ENCODE results near the gene ZNF341. TPM values are rescaled to one million over a fixed set of nuclear protein-coding genes. Genes with fewer than 3 reads are reported as not detected.

The ZNF341 gene
- total RNA-seq, 2 experiments from 2014 or later: 5.6 to 5.8 TPM

DNA sequence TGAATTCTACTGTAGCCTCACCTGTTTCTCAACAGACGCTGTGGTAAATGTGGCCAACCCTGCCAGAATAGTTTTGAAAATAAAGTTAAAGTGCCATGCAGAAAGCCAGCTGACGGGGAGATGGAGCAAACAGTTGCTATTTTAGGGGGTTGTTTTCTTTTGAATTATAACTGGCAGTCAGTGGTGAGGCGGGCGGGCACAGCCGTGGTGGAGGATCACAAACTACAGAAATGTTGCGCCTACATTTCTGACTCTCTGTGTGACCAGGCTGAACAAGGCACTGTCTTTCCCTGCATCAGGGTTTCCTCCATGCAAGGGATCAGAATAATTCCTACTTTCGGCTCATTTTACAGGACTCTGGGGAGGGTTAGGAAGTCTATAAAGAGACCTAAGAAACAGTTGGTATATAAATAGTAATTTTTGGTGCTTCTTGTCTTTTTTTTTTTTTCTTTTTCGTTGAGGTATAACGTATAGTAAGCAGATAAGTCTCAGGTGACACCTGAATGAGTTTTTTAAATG lies 96.6 kb downstream of the ZNF341 start:
- Mint-ChIP-seq H3K36me3 (ENCODE audit: low read depth) (peaks cover 24% of the 10 kb centered on the region), H3K4me3 (no peak overlapping the region), H3K27ac (no peak overlapping the region), H3K27me3 (no peaks in the 10 kb centered on the region), H3K9me3 (no peaks in the 10 kb centered on the region), H3K4me1 (peaks cover 25% of the 10 kb centered on the region)
- no peak for DNase-seq
- ChIA-PET POLR2A (interaction anchor here (0.6 kb wide), 1 partner anchor 410 kb away, joined by 4 read pairs; no protein-coding TSS in a partner anchor), CTCF (no interaction called here)

DNA sequence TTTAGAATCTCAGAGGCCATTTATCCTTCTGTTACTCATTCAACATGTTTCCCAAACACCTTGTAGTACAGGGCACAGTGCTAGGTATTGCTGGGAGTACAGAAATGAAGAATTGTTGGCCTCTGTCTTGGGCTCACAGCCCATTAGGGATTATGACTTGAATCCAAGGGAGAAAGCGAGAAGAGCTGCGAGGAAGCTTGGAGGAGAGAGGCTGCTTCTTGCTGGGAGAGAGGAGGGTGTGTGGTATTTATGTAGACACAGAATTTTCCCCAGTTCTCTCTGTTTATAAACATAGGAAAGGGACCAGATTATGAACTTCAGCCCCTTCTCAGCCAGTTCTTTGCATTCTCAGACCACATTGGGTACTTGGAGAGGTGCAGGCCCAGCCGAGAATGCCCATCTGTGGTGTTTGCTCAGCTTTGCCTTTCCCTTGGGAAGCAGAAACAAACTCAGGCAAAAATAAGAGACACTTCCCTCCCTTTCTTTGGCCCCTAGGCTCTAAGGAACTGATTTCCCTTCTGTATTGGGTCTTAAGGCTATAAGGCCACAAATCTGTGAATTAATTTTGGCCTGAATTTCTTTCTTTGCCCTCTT lies 97.3 kb downstream of the ZNF341 start:
- no peak overlapping the region for H3K4me3 Mint-ChIP-seq
- peaks cover 30% of the 10 kb centered on the region for H3K36me3 Mint-ChIP-seq (ENCODE audit: low read depth)
- H3K4me1 Mint-ChIP-seq: peaks cover 28% of the 10 kb centered on the region
- no peaks in the 10 kb centered on the region for H3K9me3 Mint-ChIP-seq
- no peaks in the 10 kb centered on the region for H3K27me3 Mint-ChIP-seq
- ChIA-PET CTCF (no interaction called here), POLR2A (no interaction called here)
- H3K27ac Mint-ChIP-seq: no peak overlapping the region
- DNase-seq: no peak

DNA sequence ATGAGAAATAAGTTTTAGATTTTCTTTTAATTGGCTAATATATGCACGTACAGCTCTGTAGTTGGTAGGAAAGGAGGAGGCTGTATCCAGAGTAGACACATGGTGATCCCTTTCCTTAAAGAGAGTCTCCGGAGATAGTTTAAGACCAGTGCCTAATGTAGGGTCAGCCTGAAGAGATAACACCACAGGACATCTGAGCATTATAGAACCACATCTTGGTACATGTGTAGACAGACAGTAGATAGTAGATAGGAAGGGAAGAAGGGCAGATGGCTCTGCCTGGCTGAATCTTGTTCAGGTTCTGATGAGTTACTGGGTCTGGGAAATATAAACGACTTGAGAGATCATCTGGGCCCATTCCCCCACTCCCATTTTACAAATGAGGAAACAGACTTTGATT lies 97.8 kb downstream of the ZNF341 start:
- no peak overlapping the region for H3K4me3 Mint-ChIP-seq
- peaks cover 29% of the 10 kb centered on the region for H3K36me3 Mint-ChIP-seq (ENCODE audit: low read depth)
- ChIA-PET CTCF (interaction anchor here (0.6 kb wide), 1 partner anchor 74 kb away, joined by 3 read pairs; no protein-coding TSS in a partner anchor), POLR2A (no interaction called here)
- no peaks in the 10 kb centered on the region for H3K27me3 Mint-ChIP-seq
- H3K27ac Mint-ChIP-seq: no peak overlapping the region
- H3K4me1 Mint-ChIP-seq: peaks cover 26% of the 10 kb centered on the region
- no peaks in the 10 kb centered on the region for H3K9me3 Mint-ChIP-seq
- DNase-seq: no peak

DNA sequence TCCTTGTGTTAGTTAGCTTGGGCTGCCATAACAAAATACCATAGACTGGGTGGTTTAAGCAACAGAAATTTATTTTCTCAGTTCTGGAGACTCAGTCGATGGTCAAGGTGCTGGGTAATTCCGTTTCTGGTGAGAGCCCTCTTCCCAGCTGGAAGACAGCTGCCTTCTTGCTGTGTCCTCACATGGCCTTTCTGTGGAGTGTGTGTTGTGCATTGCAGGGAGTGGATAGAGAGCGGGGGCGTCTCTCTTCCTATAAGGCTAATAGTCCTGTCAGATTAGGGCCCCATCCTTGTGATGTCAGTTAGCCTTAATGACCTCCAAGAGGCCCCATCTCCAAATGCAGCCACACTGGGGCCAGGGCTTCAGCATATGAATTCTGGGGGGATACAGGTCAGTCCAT lies 98.6 kb downstream of the ZNF341 start:
- peaks cover 34% of the 10 kb centered on the region for H3K36me3 Mint-ChIP-seq (ENCODE audit: low read depth)
- DNase-seq: no peak
- no peaks in the 10 kb centered on the region for H3K9me3 Mint-ChIP-seq
- CTCF ChIA-PET: interaction anchor here (0.6 to 1.1 kb wide), 2 partner anchors 9 to 73 kb away, joined by 3 read pairs; no protein-coding TSS in a partner anchor
- H3K27ac Mint-ChIP-seq: no peak overlapping the region
- peaks cover 26% of the 10 kb centered on the region for H3K4me1 Mint-ChIP-seq
- no peak overlapping the region for H3K4me3 Mint-ChIP-seq
- no peaks in the 10 kb centered on the region for H3K27me3 Mint-ChIP-seq
- POLR2A ChIA-PET: no interaction called here

DNA sequence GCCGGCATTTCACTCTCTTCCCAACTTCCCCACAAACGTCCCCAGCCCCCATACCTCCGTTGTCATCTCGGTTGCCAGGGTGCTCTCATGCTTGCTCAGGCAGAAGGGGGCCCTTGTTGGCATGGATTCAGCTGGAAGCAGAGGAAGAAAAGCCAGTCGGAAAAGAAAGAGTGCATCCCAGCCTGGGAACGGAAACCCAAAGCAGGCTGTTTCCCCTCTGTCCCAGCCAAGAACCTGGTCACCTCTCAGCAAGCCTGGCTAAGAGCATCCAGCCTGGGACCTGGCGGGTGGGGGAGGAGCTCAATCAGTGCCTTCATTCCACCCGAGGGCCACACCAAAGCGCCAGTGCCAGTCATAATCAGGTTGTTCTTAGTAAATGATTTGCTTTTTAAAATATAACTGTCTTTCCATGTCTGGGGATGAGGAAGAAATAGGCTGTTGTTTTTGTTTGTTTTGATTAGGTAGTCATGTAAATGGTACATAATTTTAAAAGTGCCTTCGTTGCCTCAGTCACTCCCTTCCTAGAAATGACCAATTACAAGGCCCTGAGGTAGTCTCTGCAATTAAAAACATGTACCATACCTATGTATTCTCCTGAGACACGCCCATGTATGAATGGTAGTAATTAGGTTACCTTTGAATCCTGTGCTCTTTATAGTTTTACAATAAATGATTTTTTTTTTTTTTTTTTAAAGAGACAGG lies 100.5 kb downstream of the ZNF341 start:
- ChIA-PET CTCF (interaction anchor here (0.7 kb wide), 1 partner anchor 265 kb away, joined by 3 read pairs; no protein-coding TSS in a partner anchor), POLR2A (interaction anchor here (0.6 kb wide), 1 partner anchor 52 kb away, joined by 3 read pairs; no protein-coding TSS in a partner anchor)
- DNase-seq: no peak
- Mint-ChIP-seq H3K27me3 (no peaks in the 10 kb centered on the region), H3K4me1 (peaks cover 25% of the 10 kb centered on the region), H3K36me3 (ENCODE audit: low read depth) (peaks cover 44% of the 10 kb centered on the region), H3K4me3 (no peak overlapping the region), H3K27ac (no peak overlapping the region), H3K9me3 (no peaks in the 10 kb centered on the region)

DNA sequence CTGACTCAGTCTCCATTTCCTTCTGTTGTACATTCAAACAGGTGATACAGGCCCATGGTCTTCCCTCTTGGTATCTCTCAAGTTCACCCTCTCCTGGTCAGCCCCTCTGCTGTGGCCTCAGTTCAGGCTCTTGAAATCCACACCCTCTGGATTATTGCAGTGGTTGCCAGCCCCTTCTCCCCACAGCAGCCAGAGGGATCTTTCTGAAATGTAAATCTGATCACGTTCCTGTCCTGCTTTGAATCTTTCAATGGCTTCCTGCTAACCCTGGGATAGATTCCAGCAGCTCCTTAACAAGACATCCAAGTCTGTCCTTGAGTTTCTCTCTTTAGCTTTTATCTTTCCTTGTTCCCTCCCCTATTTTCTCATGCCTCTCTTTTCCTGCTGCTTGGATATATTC lies 101.5 kb downstream of the ZNF341 start:
- Mint-ChIP-seq H3K4me1 (peaks cover 30% of the 10 kb centered on the region), H3K9me3 (no peaks in the 10 kb centered on the region), H3K27ac (no peak overlapping the region), H3K4me3 (no peak overlapping the region), H3K27me3 (no peaks in the 10 kb centered on the region), H3K36me3 (ENCODE audit: low read depth) (peaks cover 44% of the 10 kb centered on the region)
- POLR2A ChIA-PET: no interaction called here
- DNase-seq: no peak
- CTCF ChIA-PET: interaction anchor here (0.7 kb wide), 1 partner anchor 266 kb away, joined by 3 read pairs; no protein-coding TSS in a partner anchor

DNA sequence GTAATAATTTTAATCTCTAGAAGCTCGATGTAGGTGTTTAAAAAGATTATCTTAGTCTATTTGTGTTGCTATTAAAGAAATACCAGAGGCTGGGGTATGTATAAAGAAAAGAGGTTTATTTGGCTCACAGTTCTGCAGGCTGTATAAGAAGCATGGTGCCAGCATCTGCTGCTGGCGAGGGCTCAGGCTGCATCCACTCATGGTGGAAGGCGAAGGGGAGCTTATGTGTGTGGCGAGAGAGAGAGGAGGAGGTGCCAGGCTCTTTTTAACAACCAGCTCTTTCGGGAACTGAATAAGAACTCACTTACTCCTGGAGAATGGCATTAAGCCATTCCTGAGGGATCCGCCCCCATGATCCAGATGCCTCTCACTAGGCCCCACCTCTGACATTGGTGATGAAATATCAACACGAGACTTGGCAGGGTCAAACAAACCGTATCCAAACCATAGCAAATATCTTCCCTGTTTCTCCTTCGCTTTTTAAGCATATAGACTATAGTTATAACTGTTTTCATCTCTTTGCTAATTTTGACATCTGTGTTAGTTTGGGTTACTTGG lies 103.9 kb downstream of the ZNF341 start:
- no peak overlapping the region for H3K4me3 Mint-ChIP-seq
- H3K4me1 Mint-ChIP-seq: peaks cover 31% of the 10 kb centered on the region
- no peak for DNase-seq
- no peaks in the 10 kb centered on the region for H3K27me3 Mint-ChIP-seq
- POLR2A ChIA-PET: interaction anchor here (1.1 to 3.3 kb wide), 3 partner anchors 23 to 25 kb away, joined by 3 to 11 read pairs (median 4); partner anchors contain the start of gene CHMP4B
- H3K9me3 Mint-ChIP-seq: no peaks in the 10 kb centered on the region
- CTCF ChIA-PET: no interaction called here
- H3K27ac Mint-ChIP-seq: no peak overlapping the region
- peaks cover 44% of the 10 kb centered on the region for H3K36me3 Mint-ChIP-seq (ENCODE audit: low read depth)

DNA sequence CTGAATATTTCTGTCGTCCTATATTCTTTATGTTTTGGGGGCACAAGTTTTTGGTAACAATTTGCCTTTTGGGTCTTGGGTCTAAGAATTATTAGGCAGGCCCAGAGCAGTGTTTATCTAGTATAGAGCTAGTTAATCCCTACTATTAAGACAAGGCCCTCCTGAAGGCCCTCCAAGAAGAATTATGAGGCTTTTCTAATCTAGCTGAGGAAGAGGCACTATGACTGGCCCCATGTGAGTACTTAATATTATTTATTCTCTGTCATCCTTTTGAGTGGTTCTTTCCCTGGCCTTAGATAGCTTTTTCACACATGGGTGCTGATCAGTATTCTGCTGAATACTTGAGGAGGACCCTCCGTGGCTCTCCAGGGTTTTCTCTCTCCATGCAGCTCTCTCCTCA lies 104.5 kb downstream of the ZNF341 start:
- H3K9me3 Mint-ChIP-seq: no peaks in the 10 kb centered on the region
- H3K36me3 Mint-ChIP-seq (ENCODE audit: low read depth): peaks cover 44% of the 10 kb centered on the region
- ChIA-PET POLR2A (interaction anchor here (1.1 to 3.3 kb wide), 3 partner anchors 22 to 25 kb away, joined by 3 to 11 read pairs (median 4); partner anchors contain the start of gene CHMP4B), CTCF (interaction anchor here (1.1 kb wide), 1 partner anchor 11 kb away, joined by 3 read pairs; no protein-coding TSS in a partner anchor)
- no peak overlapping the region for H3K27ac Mint-ChIP-seq
- H3K27me3 Mint-ChIP-seq: no peaks in the 10 kb centered on the region
- H3K4me1 Mint-ChIP-seq: peaks cover 33% of the 10 kb centered on the region
- no peak overlapping the region for H3K4me3 Mint-ChIP-seq
- no peak for DNase-seq

DNA sequence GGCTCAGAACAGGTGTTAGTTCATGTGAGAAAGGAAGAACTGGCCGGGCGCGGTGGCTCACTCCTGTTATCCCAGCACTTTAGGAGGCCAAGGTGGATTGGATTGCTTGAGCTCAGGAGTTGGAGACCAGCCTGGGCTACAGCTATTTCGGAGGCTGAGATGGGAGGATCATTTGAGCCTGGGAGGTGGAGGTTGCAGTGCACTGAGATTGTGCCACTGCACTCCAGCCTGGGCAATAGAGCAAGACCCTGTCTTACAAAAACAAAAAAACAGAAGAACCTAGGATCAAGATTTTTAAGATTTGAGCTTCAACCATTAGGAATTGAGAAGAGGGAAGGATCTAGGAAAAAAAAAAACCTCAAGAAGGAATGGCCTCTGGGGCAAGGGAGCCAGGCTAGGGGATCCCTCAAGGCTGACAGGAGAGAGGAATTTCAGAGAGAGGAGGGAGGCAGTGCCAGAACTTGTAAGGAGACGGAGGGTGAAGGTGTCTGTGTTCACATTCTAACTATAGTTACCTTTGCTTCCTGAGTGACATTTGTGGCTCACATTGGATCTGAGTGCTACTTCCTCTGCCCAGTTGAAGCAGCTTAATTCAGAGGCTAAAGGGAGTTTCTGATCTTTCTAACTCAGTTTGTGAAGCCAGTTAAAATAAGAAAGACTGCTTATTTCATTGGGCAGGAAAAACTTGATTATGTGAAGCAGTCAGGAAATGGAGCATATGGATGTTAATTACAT lies 105.5 kb downstream of the ZNF341 start:
- Mint-ChIP-seq H3K27me3 (no peaks in the 10 kb centered on the region), H3K9me3 (no peaks in the 10 kb centered on the region), H3K27ac (no peak overlapping the region), H3K4me3 (no peak overlapping the region), H3K4me1 (peaks cover 42% of the 10 kb centered on the region), H3K36me3 (ENCODE audit: low read depth) (peaks cover 35% of the 10 kb centered on the region)
- POLR2A ChIA-PET: interaction anchor here (0.8 to 3.3 kb wide), 2 partner anchors 21 to 190 kb away, joined by 3 to 11 read pairs; no protein-coding TSS in a partner anchor
- CTCF ChIA-PET: interaction anchor here (1.1 to 1.2 kb wide), 2 partner anchors 12 to 24 kb away, joined by 3 read pairs; no protein-coding TSS in a partner anchor
- no peak for DNase-seq

DNA sequence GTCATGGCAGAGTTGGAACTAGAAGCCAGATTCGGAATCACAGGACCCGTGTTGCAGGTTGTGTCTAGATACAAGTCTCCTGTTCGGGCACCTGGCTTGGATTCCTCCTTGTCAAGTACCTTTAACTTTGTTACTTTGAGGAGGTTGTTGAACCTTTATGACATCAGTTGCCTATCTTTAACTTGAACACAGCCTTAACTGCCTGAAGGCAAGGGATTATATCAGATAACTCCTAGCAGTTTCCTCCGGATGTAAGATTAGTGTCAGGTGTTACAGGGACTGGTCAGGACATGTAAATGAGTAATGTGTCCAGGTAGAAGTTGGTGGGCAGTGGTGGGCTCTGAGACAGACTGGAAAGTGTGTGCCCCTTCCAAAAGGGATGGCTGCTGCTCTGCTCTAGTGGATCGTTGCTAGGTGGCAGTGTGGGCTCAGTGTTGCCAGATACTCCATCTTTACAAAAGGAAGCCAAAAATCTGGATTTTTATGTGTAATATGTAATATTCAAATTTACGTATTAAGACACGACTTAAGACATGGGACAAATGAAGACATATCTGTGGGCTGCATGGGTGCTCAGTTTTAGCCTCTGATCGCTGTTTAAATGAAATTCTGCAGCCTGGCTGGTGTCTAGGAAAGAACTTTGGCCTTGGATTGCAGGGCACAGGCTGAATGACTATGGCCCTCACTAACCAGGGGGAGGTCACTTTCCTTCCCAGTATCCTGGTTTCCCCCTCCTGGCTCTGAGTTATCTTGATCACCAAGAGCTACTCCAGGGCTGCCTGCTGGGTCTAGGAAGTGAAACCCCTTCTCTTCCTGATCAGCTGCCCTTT lies 106.5 kb downstream of the ZNF341 start:
- CTCF ChIA-PET: interaction anchor here (1.2 kb wide), 1 partner anchor 25 kb away, joined by 3 read pairs; no protein-coding TSS in a partner anchor

DNA sequence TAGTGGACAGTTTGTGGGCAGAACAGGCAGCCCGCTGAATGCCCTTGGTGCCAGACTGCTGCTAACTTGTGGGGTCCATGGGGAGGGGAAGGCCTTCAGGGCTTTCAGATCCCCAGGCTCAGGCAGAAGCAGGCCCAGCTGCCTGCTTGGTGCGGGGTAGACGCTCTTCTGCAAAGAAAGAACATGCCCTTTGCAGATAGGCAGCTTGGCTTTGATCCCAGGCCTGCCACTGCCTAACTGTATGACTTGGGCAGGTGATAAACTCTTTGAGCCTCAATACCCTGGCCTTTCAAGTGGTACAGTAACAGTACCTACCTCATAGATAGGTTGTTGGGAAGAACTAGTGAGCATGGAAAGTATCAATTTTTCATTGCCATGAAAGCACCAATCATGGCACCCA lies 107.8 kb downstream of the ZNF341 start:
- H3K4me1 Mint-ChIP-seq: peaks cover 59% of the 10 kb centered on the region
- POLR2A ChIA-PET: interaction anchor here (0.9 kb wide), 1 partner anchor 29 kb away, joined by 4 read pairs; the partner anchor contains the start of gene CHMP4B
- no peak for DNase-seq

More for the DNA sequence above, 106.5 kb downstream of the ZNF341 start:
- H3K36me3 Mint-ChIP-seq (ENCODE audit: low read depth): peaks cover 29% of the 10 kb centered on the region
- POLR2A ChIA-PET: interaction anchor here (0.8 to 3.3 kb wide), 3 partner anchors 20 to 190 kb away, joined by 3 to 11 read pairs (median 4); partner anchors contain the start of gene CHMP4B
- H3K4me1 Mint-ChIP-seq: peaks cover 50% of the 10 kb centered on the region
- H3K4me3 Mint-ChIP-seq: no peak overlapping the region
- no peaks in the 10 kb centered on the region for H3K27me3 Mint-ChIP-seq
- no peaks in the 10 kb centered on the region for H3K9me3 Mint-ChIP-seq
- DNase-seq: no peak
- H3K27ac Mint-ChIP-seq: no peak overlapping the region

DNA sequence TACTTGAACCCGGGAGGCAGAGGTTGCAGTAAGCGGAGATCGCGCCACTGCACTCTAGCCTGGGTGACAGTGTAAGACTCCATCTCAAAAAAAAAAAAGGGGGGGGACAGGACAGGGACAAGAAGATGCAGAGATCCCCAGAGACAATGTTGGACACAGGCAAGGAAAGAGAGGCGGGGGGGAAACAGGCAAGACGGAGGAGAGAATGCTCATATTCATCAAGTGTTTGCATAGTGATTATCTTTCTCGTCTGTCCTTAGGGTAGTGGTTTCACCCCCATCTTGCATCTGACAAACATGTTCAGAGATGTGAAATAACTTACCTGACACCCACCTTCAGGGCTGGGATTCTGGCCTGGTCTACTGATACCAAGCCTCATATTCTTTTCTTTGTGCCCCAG lies 108.4 kb downstream of the ZNF341 start:
- POLR2A ChIA-PET: no interaction called here
- CTCF ChIA-PET: no interaction called here

More for the DNA sequence above, 107.8 kb downstream of the ZNF341 start:
- H3K36me3 Mint-ChIP-seq (ENCODE audit: low read depth): peaks cover 21% of the 10 kb centered on the region
- no peak overlapping the region for H3K27ac Mint-ChIP-seq
- no peaks in the 10 kb centered on the region for H3K9me3 Mint-ChIP-seq
- H3K4me3 Mint-ChIP-seq: no peak overlapping the region
- CTCF ChIA-PET: interaction anchor here (1.0 kb wide), 1 partner anchor 9 kb away, joined by 3 read pairs; no protein-coding TSS in a partner anchor
- no peaks in the 10 kb centered on the region for H3K27me3 Mint-ChIP-seq

More for the DNA sequence above, 108.4 kb downstream of the ZNF341 start:
- H3K27me3 Mint-ChIP-seq: no peaks in the 10 kb centered on the region
- H3K27ac Mint-ChIP-seq: no peak overlapping the region
- peaks cover 18% of the 10 kb centered on the region for H3K36me3 Mint-ChIP-seq (ENCODE audit: low read depth)
- H3K4me3 Mint-ChIP-seq: no peak overlapping the region
- DNase-seq: no peak
- peaks cover 59% of the 10 kb centered on the region for H3K4me1 Mint-ChIP-seq
- H3K9me3 Mint-ChIP-seq: no peaks in the 10 kb centered on the region

All from activated CD4-positive, alpha-beta memory T cell treated with anti-CD3 and anti-CD28 coated beads, Interleukin-2, amount 10 ng/mL, durations not matched to agents 7 days and 5 days (primary cell).